GM23338 (cell line): Measurements from ENCODE around the gene HLA-DMA. TPM values are rescaled to one million over a fixed set of nuclear protein-coding genes. Genes with fewer than 3 reads are reported as not detected.

Source experiments
- ATAC-seq: fragments of 200-7000 bp; cut with Tn5 transposase; 3 replicates; pipeline ENCODE4 v1.9.1; 2020
- DNase-seq: peaks from one replicate; pipeline ENCODE4 v3.0.0-alpha.2; 2015; ENCODE audit warnings: low spot score
- H2AFZ ChIP-seq: fragments of 200-600 bp; sonication (generic); 2 replicates; pipeline ENCODE4 v1.8.0; 2016; ENCODE audit warnings: antibody characterized with exemption, mild to moderate bottlenecking, moderate library complexity
- H3F3A ChIP-seq: fragments of 200-600 bp; sonication (generic); replicated peaks from 2 replicates; pipeline ENCODE4 v1.8.0; 2017; ENCODE audit warnings: antibody characterized with exemption, mixed run types, low read depth
- H3K27ac ChIP-seq: fragments of 200-600 bp; sonication (generic); 2 replicates; pipeline ENCODE4 v1.6.1; 2016; ENCODE audit warnings: low read depth
- H3K27me3 ChIP-seq: fragments of 200-600 bp; sonication (generic); 2 replicates; pipeline ENCODE4 v1.8.0; 2016; ENCODE audit warnings: mild to moderate bottlenecking, mixed run types, moderate library complexity; ENCODE audit not compliant: insufficient read depth
- H3K36me3 ChIP-seq: fragments of 200-600 bp; sonication (generic); 2 replicates; pipeline ENCODE4 v1.8.0; 2016; ENCODE audit warnings: mild to moderate bottlenecking; ENCODE audit not compliant: insufficient read depth
- H3K4me1 ChIP-seq: fragments of 200-600 bp; sonication (generic); 2 replicates; pipeline ENCODE4 v1.8.0; 2016; ENCODE audit warnings: mild to moderate bottlenecking, moderate library complexity; ENCODE audit not compliant: insufficient read depth
- H3K4me2 ChIP-seq: fragments of 200-600 bp; sonication (generic); 2 replicates; pipeline ENCODE4 v1.7.1; 2017; ENCODE audit warnings: mixed run types
- H3K4me3 ChIP-seq: fragments of 200-600 bp; sonication (generic); 2 replicates; pipeline ENCODE4 v1.6.1; 2016; ENCODE audit warnings: mixed run types
- H3K79me2 ChIP-seq: fragments of 200-600 bp; sonication (generic); replicated peaks from 2 replicates; pipeline ENCODE4 v1.8.0; 2017; ENCODE audit warnings: mild to moderate bottlenecking; ENCODE audit not compliant: insufficient read depth
- H3K9me2 ChIP-seq: fragments of 200-600 bp; sonication (generic); 2 replicates; pipeline ENCODE4 v1.8.0; 2017; ENCODE audit not compliant: insufficient read depth
- H4K20me1 ChIP-seq: fragments of 200-600 bp; sonication (generic); replicated peaks from 2 replicates; pipeline ENCODE4 v1.8.0; 2017; ENCODE audit warnings: mild to moderate bottlenecking; ENCODE audit not compliant: insufficient read depth
- H3K27ac Mint-ChIP-seq: 2 replicates; pipeline ENCODE4 v1.8.0; 2020; ENCODE audit warnings: inconsistent platforms, mild to moderate bottlenecking, moderate library complexity, mixed read lengths
- H3K27me3 Mint-ChIP-seq: 3 replicates; pipeline ENCODE4 v1.8.0; 2022; ENCODE audit warnings: low read depth, mild to moderate bottlenecking, moderate library complexity, mixed read lengths, inconsistent platforms; ENCODE audit not compliant: insufficient read depth, poor library complexity
- H3K36me3 Mint-ChIP-seq: 3 replicates; pipeline ENCODE4 v1.8.0; 2021; ENCODE audit warnings: low read depth, mild to moderate bottlenecking, inconsistent platforms, moderate library complexity, mixed read lengths
- H3K4me1 Mint-ChIP-seq: 3 replicates; pipeline ENCODE4 v1.8.0; 2020; ENCODE audit warnings: mild to moderate bottlenecking, inconsistent platforms, mixed read lengths
- H3K4me3 Mint-ChIP-seq: 3 replicates; pipeline ENCODE4 v1.8.0; 2021; ENCODE audit warnings: moderate library complexity, mild to moderate bottlenecking, inconsistent platforms, mixed read lengths
- H3K9me3 Mint-ChIP-seq: 3 replicates; pipeline ENCODE4 v1.8.0; 2020; ENCODE audit warnings: moderate library complexity, mild to moderate bottlenecking, inconsistent platforms, mixed read lengths
- EZH2 ChIP-seq: fragments of 200-600 bp; sonication (generic); IDR thresholded peaks from one replicate; pipeline ENCODE4 v1.8.0; 2017; ENCODE audit warnings: antibody characterized with exemption, mild to moderate bottlenecking, low read depth; ENCODE audit not compliant: unreplicated experiment
- NANOG ChIP-seq: IDR thresholded peaks from 2 replicates; pipeline ENCODE4 v1.6.1; 2016; ENCODE audit warnings: antibody characterized with exemption, borderline replicate concordance
- POLR2AphosphoS5 ChIP-seq: IDR thresholded peaks from 2 replicates; pipeline ENCODE4 v1.6.1; 2016; ENCODE audit warnings: antibody characterized with exemption, low read depth
- STAT1 ChIP-seq: IDR thresholded peaks from one replicate; pipeline ENCODE4 v1.6.1; 2016; ENCODE audit warnings: antibody characterized with exemption; ENCODE audit not compliant: unreplicated experiment
- polyA plus RNA-seq: library from polyadenylated mRNA; unstranded; fragments of >200 nt; fragmentation: Nextera tagmentation; extraction: Ambion mirVana; gene quantifications from 2 replicates; pipeline ENCODE4 v1.2.1, GENCODE V29; 2016
- total RNA-seq: library from RNA; depleted of rRNA; stranded (reverse); fragments of >200 nt; shearing (Covaris generic); gene quantifications from 2 replicates; pipeline ENCODE4 v1.2.3, GENCODE V29; 2014
- TF ChIP-seq, protein P1 (sequence below), 2 experiments: fragments of 200-600 bp in 1 of 2; sonication (generic) in 1 of 2; conservative IDR thresholded peaks; 2 replicates each; pipeline versions ENCODE4 v1.5.1 to v1.6.1; 2016 to 2017; ENCODE audit warnings: antibody characterized with exemption in 2 of 2, low read depth in 2 of 2, mild to moderate bottlenecking in 2 of 2, moderate library complexity in 1 of 2
- TF ChIP-seq, protein P2 (sequence below): fragments of 250-450 bp; sonication (Bioruptor Pico); IDR thresholded peaks from 2 replicates; pipeline ENCODE4 v1.5.0; 2020; ENCODE audit warnings: mild to moderate bottlenecking, moderate library complexity

The HLA-DMA gene
- total and polyA plus RNA-seq, 2 experiments from 2014 or later: 5.2 to 6.2 TPM

DNA sequence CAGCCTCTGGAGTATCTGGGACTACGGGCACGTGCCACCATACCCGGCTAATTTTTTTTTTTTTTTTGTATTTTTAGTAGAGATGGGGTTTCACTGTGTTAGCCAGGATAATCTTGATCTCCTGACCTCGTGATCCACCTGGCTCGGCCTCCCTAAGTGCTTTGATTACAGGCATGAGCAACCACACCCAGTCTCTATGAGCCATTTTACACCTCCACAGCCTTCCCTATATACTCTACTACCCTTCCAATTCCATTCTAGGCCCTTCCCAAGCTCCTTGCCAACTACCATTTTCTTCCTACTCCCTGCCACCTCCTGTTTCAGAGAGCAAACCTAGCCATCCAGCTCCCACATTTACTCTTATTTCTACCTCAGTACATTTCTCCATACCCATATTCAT, 7.7 kb upstream of the HLA-DMA start:
- Histone ChIP-seq H3K36me3 (no peaks in the 10 kb centered on the region), H3F3A (no peaks in the 10 kb centered on the region), H3K4me3 (no peak overlapping the region), H3K4me1 (no peaks in the 10 kb centered on the region), H4K20me1 (no peaks in the 10 kb centered on the region; the same call in 1 of the 2 replicates), H3K79me2 (peaks cover 2% of the 10 kb centered on the region; the same call in 1 of the 2 replicates), H2AFZ (no peak overlapping the region), H3K27me3 (no peaks in the 10 kb centered on the region), H3K9me2 (no peaks in the 10 kb centered on the region), H3K4me2 (no peak overlapping the region), H3K27ac (no peak overlapping the region)
- Mint-ChIP-seq H3K4me3 (no peak overlapping the region), H3K4me1 (no peaks in the 10 kb centered on the region), H3K27me3 (no peaks in the 10 kb centered on the region), H3K27ac (no peak overlapping the region), H3K36me3 (no peaks in the 10 kb centered on the region), H3K9me3 (no peaks in the 10 kb centered on the region)
- ATAC-seq (no peak), DNase-seq (no peak)
- TF ChIP-seq STAT1: no peak
- TF ChIP-seq, protein P1, sequence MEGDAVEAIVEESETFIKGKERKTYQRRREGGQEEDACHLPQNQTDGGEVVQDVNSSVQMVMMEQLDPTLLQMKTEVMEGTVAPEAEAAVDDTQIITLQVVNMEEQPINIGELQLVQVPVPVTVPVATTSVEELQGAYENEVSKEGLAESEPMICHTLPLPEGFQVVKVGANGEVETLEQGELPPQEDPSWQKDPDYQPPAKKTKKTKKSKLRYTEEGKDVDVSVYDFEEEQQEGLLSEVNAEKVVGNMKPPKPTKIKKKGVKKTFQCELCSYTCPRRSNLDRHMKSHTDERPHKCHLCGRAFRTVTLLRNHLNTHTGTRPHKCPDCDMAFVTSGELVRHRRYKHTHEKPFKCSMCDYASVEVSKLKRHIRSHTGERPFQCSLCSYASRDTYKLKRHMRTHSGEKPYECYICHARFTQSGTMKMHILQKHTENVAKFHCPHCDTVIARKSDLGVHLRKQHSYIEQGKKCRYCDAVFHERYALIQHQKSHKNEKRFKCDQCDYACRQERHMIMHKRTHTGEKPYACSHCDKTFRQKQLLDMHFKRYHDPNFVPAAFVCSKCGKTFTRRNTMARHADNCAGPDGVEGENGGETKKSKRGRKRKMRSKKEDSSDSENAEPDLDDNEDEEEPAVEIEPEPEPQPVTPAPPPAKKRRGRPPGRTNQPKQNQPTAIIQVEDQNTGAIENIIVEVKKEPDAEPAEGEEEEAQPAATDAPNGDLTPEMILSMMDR (conservative IDR thresholded peaks at IDR 0.05; ENCODE audit: low read depth in 2 of 2): no peak
- no peak for TF ChIP-seq POLR2AphosphoS5
- TF ChIP-seq EZH2: no peak

DNA sequence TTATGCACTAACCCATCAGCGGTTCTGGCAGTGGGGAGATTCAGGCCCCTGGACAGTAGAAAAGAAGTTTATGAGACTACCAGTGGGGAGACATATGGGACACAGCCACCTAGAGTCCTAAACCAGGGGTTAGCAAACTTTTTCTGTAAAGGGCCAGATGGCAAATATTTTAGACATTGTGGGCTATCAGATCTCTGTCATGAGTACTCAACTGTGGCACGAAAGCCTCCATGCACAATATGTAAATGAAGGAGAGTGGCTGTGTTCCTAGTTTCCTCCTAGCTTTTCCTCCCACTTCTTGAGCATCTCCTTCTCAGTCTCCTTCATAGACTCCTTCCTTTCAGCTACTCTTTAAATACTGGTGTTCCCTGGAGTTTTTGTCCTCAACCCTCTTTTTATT, 3.3 kb upstream of the HLA-DMA start:
- H3K27me3 ChIP-seq: no peaks in the 10 kb centered on the region
- no peak overlapping the region for H3K4me2 ChIP-seq
- H3K79me2 ChIP-seq: no peaks in the 10 kb centered on the region; the same call in 1 of the 2 replicates
- no peaks in the 10 kb centered on the region for H3K36me3 Mint-ChIP-seq
- no peaks in the 10 kb centered on the region; the same call in 1 of the 2 replicates for H3F3A ChIP-seq
- no peak overlapping the region for H3K27ac ChIP-seq
- H3K36me3 ChIP-seq: no peaks in the 10 kb centered on the region
- ATAC-seq (no peak), DNase-seq (no peak)
- no peak overlapping the region; the same call in 1 of the 2 replicates for H3K27ac Mint-ChIP-seq
- peaks cover 8% of the 10 kb centered on the region; the same call in 1 of the 2 replicates for H3K4me1 ChIP-seq
- H3K4me1 Mint-ChIP-seq: peaks cover 28% of the 10 kb centered on the region
- H3K27me3 Mint-ChIP-seq: no peaks in the 10 kb centered on the region
- H3K4me3 Mint-ChIP-seq: no peak overlapping the region
- no peak overlapping the region for H3K4me3 ChIP-seq
- H3K9me2 ChIP-seq: no peaks in the 10 kb centered on the region
- H4K20me1 ChIP-seq: no peaks in the 10 kb centered on the region
- no peaks in the 10 kb centered on the region for H3K9me3 Mint-ChIP-seq
- H2AFZ ChIP-seq: no peak overlapping the region
- TF ChIP-seq, protein P2, sequence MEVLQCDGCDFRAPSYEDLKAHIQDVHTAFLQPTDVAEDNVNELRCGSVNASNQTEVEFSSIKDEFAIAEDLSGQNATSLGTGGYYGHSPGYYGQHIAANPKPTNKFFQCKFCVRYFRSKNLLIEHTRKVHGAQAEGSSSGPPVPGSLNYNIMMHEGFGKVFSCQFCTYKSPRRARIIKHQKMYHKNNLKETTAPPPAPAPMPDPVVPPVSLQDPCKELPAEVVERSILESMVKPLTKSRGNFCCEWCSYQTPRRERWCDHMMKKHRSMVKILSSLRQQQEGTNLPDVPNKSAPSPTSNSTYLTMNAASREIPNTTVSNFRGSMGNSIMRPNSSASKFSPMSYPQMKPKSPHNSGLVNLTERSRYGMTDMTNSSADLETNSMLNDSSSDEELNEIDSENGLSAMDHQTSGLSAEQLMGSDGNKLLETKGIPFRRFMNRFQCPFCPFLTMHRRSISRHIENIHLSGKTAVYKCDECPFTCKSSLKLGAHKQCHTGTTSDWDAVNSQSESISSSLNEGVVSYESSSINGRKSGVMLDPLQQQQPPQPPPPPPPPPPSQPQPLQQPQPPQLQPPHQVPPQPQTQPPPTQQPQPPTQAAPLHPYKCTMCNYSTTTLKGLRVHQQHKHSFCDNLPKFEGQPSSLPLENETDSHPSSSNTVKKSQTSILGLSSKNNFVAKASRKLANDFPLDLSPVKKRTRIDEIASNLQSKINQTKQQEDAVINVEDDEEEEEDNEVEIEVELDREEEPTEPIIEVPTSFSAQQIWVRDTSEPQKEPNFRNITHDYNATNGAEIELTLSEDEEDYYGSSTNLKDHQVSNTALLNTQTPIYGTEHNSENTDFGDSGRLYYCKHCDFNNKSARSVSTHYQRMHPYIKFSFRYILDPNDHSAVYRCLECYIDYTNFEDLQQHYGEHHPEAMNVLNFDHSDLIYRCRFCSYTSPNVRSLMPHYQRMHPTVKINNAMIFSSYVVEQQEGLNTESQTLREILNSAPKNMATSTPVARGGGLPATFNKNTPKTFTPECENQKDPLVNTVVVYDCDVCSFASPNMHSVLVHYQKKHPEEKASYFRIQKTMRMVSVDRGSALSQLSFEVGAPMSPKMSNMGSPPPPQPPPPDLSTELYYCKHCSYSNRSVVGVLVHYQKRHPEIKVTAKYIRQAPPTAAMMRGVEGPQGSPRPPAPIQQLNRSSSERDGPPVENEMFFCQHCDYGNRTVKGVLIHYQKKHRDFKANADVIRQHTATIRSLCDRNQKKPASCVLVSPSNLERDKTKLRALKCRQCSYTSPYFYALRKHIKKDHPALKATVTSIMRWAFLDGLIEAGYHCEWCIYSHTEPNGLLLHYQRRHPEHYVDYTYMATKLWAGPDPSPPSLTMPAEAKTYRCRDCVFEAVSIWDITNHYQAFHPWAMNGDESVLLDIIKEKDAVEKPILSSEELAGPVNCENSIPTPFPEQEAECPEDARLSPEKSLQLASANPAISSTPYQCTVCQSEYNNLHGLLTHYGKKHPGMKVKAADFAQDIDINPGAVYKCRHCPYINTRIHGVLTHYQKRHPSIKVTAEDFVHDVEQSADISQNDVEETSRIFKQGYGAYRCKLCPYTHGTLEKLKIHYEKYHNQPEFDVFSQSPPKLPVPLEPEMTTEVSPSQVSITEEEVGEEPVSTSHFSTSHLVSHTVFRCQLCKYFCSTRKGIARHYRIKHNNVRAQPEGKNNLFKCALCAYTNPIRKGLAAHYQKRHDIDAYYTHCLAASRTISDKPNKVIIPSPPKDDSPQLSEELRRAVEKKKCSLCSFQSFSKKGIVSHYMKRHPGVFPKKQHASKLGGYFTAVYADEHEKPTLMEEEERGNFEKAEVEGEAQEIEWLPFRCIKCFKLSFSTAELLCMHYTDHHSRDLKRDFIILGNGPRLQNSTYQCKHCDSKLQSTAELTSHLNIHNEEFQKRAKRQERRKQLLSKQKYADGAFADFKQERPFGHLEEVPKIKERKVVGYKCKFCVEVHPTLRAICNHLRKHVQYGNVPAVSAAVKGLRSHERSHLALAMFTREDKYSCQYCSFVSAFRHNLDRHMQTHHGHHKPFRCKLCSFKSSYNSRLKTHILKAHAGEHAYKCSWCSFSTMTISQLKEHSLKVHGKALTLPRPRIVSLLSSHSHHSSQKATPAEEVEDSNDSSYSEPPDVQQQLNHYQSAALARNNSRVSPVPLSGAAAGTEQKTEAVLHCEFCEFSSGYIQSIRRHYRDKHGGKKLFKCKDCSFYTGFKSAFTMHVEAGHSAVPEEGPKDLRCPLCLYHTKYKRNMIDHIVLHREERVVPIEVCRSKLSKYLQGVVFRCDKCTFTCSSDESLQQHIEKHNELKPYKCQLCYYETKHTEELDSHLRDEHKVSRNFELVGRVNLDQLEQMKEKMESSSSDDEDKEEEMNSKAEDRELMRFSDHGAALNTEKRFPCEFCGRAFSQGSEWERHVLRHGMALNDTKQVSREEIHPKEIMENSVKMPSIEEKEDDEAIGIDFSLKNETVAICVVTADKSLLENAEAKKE (CRISPR knock-in tag): no peak
- TF ChIP-seq STAT1 (no peak), NANOG (no peak)
